Measurements from ENCODE around the gene ABLIM3.

Gene ABLIM3

DNA sequence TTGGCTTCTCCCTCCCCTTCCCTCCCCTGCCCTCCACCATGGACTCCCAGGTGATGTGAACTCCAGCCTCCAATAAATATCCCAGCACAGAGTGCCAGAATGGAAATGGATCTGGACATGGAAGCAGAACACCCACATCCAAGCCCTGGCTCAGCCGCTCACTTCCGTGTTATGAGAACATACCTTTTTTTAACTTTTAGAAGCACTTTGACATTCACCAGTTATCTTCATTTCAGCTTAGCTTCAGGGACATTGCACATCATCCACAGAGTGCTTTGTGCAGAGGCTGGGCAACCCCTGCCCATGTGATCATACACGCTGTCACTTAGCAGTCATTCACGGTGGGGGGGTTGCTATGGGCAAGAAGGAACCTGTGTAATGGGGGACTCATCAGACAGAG lies 139.5 kb downstream of the ABLIM3 start:
- DNase-seq (ENCODE audit: low read depth, low spot score) = no peak

DNA sequence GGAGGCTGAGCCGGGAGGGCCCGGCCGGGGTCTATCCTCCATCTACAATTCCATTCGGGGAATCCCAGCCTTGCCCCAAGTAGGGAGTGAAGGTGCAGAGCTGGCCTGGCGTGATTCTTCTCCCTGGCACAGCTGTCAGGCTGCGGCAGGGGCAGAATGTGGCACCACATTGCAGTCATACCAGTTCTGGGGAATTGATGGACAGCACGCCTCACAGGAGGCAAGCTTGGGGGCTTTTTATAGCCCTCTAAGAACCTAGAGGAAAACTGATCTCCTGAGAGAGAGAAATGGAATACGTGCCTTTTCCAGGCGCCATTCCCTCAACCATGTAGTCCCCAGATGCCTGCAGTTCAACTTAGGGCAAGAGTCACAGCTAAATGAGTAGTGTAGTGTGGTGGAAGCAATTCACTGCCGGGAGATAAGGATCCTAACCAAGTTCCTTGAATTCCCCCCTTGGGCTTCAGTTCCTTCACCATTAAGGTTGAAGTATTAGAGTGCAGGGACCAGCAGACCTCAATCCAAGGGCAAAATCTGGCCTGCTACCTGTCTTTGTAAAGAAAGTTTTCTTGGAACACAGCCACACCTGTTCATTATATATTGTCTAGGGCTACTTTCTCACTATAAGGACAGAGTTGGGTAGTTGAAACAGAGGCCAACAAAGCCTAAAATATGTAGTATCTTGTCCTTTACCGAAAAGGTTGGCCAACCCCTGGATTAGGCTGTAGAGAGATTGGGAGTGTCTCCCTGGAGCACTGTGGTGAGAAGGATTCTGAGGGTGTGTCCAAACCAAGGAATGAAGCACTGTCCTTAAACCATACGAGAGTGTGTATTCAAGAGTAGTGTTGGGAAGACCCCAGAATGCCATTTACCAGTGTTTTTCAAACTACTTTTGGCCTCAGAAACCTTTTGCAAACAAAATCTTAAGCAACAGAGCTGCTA lies 141.0 kb downstream of the ABLIM3 start:
- no peak for DNase-seq (ENCODE audit: low read depth, low spot score)

DNA sequence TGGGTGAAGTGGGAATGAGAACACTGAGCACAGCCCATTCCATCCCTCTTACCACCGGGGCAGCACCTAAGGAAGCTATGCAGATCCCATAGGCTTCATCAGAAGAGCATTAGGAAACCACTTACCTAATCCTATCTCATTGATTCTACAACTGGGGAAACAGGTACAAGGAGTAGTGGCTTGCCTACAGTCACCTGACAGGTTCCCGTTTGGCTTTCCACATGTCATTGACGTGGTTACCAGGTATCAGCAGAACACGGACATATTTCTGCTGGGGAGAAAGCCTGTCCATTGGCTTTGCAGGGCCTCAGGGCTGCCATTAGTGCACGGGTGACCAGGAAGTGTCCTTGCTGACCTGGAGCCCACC lies 141.7 kb downstream of the ABLIM3 start:
- no peak for DNase-seq (ENCODE audit: low read depth, low spot score)

DNA sequence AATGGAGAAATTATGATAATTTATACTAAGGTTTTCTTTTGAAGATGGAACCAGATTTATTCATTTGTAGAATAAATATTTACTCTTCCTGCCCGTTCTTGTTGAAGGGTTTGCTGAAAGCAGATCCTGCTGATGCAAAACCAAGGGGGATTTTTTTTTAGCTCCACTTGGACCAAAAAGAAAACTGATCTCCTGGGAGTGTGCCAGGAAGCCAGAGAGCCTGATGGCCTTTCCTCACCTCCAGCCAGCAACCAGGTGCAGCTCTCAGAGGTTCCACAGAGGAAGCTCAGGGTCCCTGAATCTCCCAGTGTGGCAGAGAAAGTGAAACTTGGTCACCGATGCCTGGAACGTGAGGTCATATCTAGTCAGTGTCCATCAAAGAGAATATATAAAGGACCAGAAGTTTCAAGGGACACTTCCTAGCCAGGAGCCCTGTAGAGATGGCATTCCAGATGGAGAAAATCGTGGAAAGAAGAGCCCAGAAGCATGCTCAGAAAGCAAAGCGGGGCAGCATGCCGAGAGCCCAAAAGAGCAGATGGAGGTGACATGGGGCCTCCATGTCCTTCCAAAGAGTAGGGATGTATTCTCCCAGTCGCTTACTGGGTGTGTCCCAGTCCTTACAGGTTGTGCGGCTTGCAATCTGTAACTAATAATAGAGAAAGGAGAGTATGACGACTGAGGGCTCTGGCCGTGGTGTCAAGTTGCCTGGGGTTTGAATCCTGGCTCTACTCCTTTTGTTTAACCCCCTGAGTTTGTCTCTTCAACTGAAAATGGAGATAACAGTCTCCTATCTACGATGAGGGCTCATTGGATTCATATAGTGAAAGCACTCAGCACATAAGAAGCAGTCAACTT lies 142.6 kb downstream of the ABLIM3 start:
- DNase-seq (ENCODE audit: low read depth, low spot score) = no peak

GRCh38 chr5:149284501-149284900 lies 143.2 kb downstream of the ABLIM3 start:
- DNase-seq (ENCODE audit: low read depth, low spot score) = no peak

DNA sequence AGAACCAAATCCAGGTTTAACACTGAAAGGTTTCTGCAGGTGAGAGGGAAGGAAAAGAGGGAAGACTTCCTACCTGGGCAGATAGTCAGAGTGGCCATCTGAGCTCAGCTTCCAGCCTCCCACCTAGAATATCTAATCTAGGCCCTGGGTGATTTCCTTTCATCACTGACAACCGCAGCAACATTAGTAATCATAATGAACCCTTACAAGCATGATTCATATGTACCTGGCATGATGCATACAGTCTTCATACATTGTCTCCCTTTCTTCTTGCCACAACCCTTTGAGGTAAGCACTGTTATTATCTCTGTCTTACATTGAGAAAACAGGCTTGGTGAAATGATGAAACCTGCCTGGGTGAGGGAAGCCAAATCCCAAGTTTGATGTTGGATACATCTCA lies 143.9 kb downstream of the ABLIM3 start:
- no peak for DNase-seq (ENCODE audit: low read depth, low spot score)

- DNase-seq (ENCODE audit: low read depth, low spot score) = no peak
Measured at GRCh38 chr5:149288436-149288835, 147.1 kb downstream of the ABLIM3 start.

DNA sequence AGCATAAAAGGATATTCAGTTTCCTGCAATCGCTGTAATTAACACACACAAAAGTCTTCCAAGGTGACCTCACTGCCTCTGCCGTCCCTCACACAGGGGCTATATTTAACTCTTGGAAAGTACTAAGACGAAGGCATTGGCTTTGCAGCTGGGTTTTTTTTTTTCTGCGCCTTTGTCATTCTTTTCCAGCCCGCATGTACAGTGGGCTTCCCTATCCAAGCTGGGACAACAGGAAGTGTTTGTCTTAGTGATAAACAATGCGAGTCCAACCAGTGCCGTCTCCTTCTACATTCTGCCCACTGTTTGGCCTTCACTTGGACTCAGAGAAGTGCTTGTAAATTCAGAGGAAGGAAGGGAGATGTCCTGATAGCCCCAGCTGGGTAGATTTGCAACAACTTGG lies 148.0 kb downstream of the ABLIM3 start:
- no peak for DNase-seq (ENCODE audit: low read depth, low spot score)

DNA sequence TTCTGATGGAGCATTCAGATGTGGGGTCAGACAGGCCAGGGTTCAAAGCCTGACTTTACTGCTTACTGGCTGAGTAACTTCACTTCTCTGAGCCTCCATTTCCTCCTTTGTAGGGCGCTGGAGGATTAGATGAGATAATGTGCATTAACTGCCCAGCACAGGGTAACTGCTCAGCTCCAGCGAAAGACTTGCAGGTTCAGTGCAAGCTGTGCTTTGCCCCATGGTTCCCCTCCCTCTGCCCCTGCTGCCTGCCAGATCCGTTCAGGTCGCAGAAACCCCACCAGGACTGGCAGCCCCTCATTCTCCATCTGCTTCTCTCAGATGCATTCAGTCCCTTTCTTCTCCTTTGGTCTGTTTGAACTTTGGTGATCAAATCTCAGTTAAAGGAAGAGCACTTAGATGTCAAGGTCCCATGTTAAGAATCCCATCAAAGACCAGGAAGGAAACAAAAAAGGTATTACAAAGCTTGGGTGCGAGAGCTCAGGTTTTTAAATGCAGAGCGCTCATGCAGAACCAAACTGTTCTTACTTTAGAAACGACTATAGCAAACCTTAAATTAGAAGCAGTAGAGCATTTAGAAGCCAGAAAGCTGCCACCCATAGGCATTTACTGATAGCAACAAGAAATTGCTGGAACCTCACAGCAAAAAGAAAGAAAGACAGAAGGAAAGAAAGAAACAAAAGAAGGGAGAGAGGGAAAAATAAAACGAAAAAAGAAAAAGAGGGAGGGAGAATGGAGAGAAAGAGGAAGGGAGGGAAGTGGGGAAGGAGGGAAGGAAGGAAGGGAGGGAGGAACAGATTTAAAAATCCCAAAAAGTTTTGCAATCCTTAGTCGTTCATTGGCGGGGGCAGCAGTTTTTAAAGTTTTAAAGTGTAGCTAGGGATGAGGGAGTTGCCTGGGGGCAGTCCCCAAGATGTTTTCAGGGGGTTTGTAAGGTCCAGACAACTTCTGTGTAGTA lies 153.9 kb downstream of the ABLIM3 start:
- DNase-seq (ENCODE audit: low read depth, low spot score) = no peak

GRCh38 chr5:149297340-149298025 lies 156.2 kb downstream of the ABLIM3 start:
- no peak for DNase-seq (ENCODE audit: low read depth, low spot score)

GRCh38 chr5:149298163-149298562 lies 156.9 kb downstream of the ABLIM3 start:
- DNase-seq (ENCODE audit: low read depth, low spot score) = no peak

DNA sequence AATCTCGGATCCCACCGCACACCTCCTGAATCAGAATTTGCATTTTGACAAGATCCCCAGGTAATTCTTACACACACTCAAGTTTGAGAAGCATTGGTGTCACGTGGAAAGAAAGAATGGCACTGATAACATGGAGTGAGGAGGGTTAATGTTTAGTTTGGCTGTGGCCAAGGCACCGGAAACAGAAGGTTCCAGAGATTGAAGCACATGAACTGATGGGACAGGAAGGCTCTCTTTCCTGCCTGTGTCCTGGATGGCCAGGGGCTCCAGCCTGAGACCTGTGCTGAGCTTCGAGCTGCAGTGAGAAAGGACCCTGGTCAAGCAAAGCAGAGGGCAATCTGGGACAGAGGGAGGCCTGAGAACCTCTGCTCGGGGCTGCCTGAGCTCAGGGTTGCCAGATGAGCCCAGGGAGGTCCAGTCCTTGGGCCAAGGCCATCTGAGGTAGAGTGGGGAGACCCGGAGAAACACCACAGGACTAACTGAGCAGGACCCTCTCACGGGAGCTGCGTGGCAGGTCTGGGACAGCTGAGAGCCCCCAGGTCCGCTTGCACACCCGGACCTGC lies 157.6 kb downstream of the ABLIM3 start:
- no peak for DNase-seq (ENCODE audit: low read depth, low spot score)

- no peak for DNase-seq (ENCODE audit: low read depth, low spot score)
Measured at GRCh38 chr5:149299451-149300054, 158.3 kb downstream of the ABLIM3 start.

DNA sequence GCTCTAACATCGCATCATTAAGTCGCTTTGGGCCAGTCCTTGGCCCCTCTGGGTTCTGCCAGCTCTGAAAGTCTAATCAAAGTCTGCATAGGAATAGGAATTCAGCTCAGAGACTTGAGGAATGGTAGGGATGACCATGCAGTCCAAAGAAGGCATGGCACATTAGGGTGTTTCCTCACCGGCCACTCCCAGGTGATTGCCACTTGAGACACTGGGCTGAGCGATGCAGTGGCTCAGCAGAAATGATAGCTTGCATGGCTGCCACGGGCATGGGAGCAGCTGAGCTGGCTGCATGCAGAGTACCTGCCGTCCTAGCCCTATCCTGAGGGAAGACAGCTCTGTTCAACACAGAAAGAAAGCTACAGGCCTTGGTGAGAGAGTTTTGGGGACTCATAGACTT lies 159.1 kb downstream of the ABLIM3 start:
- no peak for DNase-seq (ENCODE audit: low read depth, low spot score)

DNA sequence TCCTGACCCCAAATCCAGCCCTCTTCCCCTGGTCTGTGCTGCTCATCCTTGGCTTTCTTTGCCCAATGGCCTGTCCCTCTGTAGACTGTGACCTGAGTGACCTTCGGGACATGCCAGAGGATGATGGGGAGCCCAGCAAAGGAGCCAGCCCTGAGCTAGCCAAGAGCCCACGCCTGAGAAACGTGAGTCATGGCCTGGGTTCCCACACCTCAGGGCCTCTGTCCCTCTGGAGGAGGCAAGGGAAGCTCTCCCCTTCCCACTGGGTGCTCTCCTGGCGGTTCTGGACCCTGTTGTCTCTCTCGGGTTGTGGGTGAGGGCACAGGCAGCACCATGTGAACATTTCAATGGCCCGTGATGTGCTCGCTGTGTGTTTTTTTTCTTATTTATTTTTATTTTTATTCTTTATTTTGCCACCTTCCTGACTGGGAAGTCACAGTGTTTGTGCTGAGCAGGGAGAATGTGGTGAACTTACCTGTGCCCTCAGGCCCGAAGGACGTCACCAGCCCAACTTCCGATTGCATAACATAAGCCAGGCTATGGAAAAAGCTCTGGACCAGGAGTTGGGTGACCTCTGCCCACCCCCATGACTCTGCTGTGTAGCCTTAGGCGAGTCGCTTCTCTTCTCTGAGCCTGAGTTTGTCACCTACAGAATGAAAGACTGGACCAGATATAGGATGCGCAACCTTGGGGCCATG lies 159.9 kb downstream of the ABLIM3 start:
- DNase-seq (ENCODE audit: low read depth, low spot score) = no peak

DNA sequence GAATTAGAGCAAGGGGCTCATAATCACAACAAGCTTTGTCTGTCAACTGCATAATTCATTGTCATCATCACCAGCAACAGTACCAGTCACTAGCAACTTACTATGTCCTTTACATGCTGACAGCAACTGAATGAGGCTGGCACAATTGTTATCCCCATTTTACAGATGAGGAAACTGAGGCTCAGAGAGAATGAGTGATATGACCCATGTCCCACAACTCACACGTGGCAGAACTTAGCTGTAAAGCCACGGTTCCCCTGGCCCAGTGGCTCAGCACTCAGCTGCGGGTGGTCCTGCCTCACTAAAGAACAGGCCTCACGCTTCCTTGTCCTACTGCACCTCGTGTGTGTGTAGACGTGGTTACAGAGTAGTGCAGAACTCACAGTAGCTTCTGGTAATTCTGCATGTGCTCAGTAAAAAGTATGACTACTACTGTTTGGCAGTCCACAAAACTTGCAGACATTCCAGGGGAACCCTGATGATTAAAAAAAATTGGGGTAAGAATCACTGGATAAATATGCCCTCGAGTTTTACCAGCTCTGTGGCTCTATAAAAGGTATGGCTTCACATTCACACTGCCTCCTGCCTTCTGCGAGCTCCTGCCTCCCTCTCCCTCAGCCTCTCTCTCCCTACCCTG lies 160.6 kb downstream of the ABLIM3 start:
- no peak for DNase-seq (ENCODE audit: low read depth, low spot score)

DNA sequence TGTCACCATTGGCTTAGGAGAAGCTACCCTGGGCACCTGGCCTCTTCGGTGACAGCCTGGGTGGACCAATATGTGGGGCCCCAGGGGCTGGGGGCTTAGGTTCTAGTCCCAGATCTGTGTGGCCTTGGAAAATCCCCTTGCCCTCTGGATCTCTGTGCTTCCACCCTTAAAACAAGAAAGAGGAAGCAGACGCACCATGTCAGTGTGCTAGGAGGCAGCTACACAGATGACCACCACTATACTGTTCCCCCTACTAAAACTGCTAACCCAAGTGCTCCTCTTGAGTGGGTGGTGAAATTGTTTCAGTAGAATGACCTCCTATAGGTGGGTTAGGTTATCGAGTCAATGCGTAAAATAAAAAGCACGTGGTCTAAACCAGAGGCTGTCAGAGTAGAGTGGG lies 161.3 kb downstream of the ABLIM3 start:
- no peak for DNase-seq (ENCODE audit: low read depth, low spot score)

GRCh38 chr5:149303210-149303609 lies 161.9 kb downstream of the ABLIM3 start:
- DNase-seq (ENCODE audit: low read depth, low spot score) = no peak

All from iPS DF 19.7 (cell line).